CD14-positive monocyte (primary cell): ENCODE measurements around the gene POPDC2. TPM values are rescaled to one million over a fixed set of nuclear protein-coding genes. Genes with fewer than 3 reads are reported as not detected.

Experiments used
- DNase-seq, 3 donors: peaks; one replicate each; pipeline ENCODE4 v3.0.0-alpha.2; 2011 to 2022
- H2AFZ ChIP-seq: 2 replicates; pipeline ENCODE4 v1.6.0; 2012; ENCODE audit warnings: mild to moderate bottlenecking, low read depth, low read length, inconsistent platforms; ENCODE audit not compliant: insufficient read depth, poor library complexity, severe bottlenecking
- H3K27ac ChIP-seq, 2 donors: 1 replicate in 1 of 2; 2 replicates in 1 of 2; pipeline ENCODE4 v1.5.1; 2012 to 2013; ENCODE audit warnings: low read length in 2 of 2, control low read depth in 1 of 2, inconsistent platforms in 1 of 2, low read depth in 1 of 2, mild to moderate bottlenecking in 1 of 2
- H3K27me3 ChIP-seq, 2 donors: one replicate each; pipeline versions ENCODE4 v1.6.0 to v1.6.1; 2011 to 2013; ENCODE audit warnings: low read length in 2 of 2; ENCODE audit not compliant: control insufficient read depth in 2 of 2, insufficient read depth in 2 of 2
- H3K36me3 ChIP-seq, 2 donors: replicated peaks in 1 of 2; 1 replicate in 1 of 2; 2 replicates in 1 of 2; pipeline versions ENCODE4 v1.5.1 to v1.6.1; 2012 to 2013; ENCODE audit warnings: low read length in 2 of 2, control low read depth in 1 of 2, inconsistent platforms in 1 of 2, mild to moderate bottlenecking in 1 of 2; ENCODE audit not compliant: insufficient read depth in 2 of 2, control insufficient read depth in 1 of 2
- H3K4me1 ChIP-seq, 2 donors: 1 replicate in 1 of 2; 2 replicates in 1 of 2; pipeline versions ENCODE4 v1.5.1 to v1.6.1; 2012 to 2013; ENCODE audit warnings: low read length in 2 of 2, control low read depth in 1 of 2, inconsistent platforms in 1 of 2, mild to moderate bottlenecking in 1 of 2, moderate library complexity in 1 of 2; ENCODE audit not compliant: insufficient read depth in 2 of 2, control insufficient read depth in 1 of 2
- H3K4me2 ChIP-seq: replicated peaks from 2 replicates; pipeline ENCODE3; 2012; ENCODE audit warnings: low read length, moderate library complexity, mild to moderate bottlenecking; ENCODE audit not compliant: poor library complexity, severe bottlenecking; ENCODE audit errors: extremely low read depth
- H3K4me3 ChIP-seq, 3 experiments: fragments of 200-600 bp in 1 of 3; sonication (generic) in 1 of 3; replicated peaks in 1 of 3; 1 replicate in 2 of 3; 2 replicates in 1 of 3; pipeline ENCODE4 v1.5.1; 2011 to 2013; ENCODE audit warnings: low read length in 3 of 3, mild to moderate bottlenecking in 3 of 3, control low read depth in 2 of 3, low read depth in 2 of 3, inconsistent platforms in 1 of 3, moderate library complexity in 1 of 3
- H3K79me2 ChIP-seq: 2 replicates; pipeline ENCODE4 v1.6.0; 2012; ENCODE audit warnings: mild to moderate bottlenecking, control low read depth, inconsistent platforms, low read length, moderate library complexity; ENCODE audit not compliant: insufficient read depth
- H3K9ac ChIP-seq: 2 replicates; pipeline ENCODE4 v1.6.0; 2017; ENCODE audit warnings: low read length, mild to moderate bottlenecking; ENCODE audit not compliant: insufficient read depth, poor library complexity, severe bottlenecking
- H3K9me3 ChIP-seq, 2 donors: replicated peaks in 1 of 2; 1 replicate in 1 of 2; 2 replicates in 1 of 2; pipeline versions ENCODE4 v1.5.1 to v1.6.1; 2012 to 2013; ENCODE audit warnings: low read length in 2 of 2, control low read depth in 1 of 2; ENCODE audit not compliant: control insufficient read depth in 1 of 2, insufficient read depth in 1 of 2
- H4K20me1 ChIP-seq: 2 replicates; pipeline ENCODE4 v1.6.0; 2012; ENCODE audit warnings: mild to moderate bottlenecking, low read length, control low read depth, moderate library complexity; ENCODE audit not compliant: insufficient read depth
- H3K27ac Mint-ChIP-seq, 7 donors: one replicate each; pipeline ENCODE4 v1.8.0; 2020; ENCODE audit warnings: mild to moderate bottlenecking in 7 of 7, mixed read lengths in 7 of 7, moderate library complexity in 6 of 7, inconsistent platforms in 2 of 7
- H3K27me3 Mint-ChIP-seq, 3 donors: one replicate each; pipeline ENCODE4 v1.8.0; 2021 to 2022; ENCODE audit warnings: low read depth in 3 of 3, mild to moderate bottlenecking in 3 of 3, mixed read lengths in 3 of 3, moderate library complexity in 3 of 3, inconsistent platforms in 1 of 3
- H3K36me3 Mint-ChIP-seq, 2 donors: one replicate each; pipeline ENCODE4 v1.8.0; 2020; ENCODE audit warnings: mixed read lengths in 2 of 2, inconsistent platforms in 1 of 2, mild to moderate bottlenecking in 1 of 2
- H3K4me1 Mint-ChIP-seq: one replicate; pipeline ENCODE4 v1.8.0; 2020; ENCODE audit warnings: mild to moderate bottlenecking, mixed read lengths
- H3K4me3 Mint-ChIP-seq, 2 donors: one replicate each; pipeline ENCODE4 v1.8.0; 2020; ENCODE audit warnings: mild to moderate bottlenecking in 2 of 2, mixed read lengths in 2 of 2, moderate library complexity in 1 of 2
- H3K9me3 Mint-ChIP-seq, 7 donors: one replicate each; pipeline ENCODE4 v1.8.0; 2020 to 2022; ENCODE audit warnings: mixed read lengths in 7 of 7, mild to moderate bottlenecking in 6 of 7, moderate library complexity in 6 of 7, inconsistent platforms in 2 of 7
- WGBS: methylation state at CpG from one replicate; pipeline ENCODE4 v1.1.5; 2013; ENCODE audit warnings: missing lambda C conversion rate; ENCODE audit not compliant: insufficient coverage; 5-methylcytosine and 5-hydroxymethylcytosine counted together
- intact Hi-C, 2 donors: fragments of 100-400 bp; cut with micrococcal nuclease; formaldehyde crosslinking; loops; one replicate each; pipeline versions ENCODE4 v1.15.0 to v1.15.1; 2023
- polyA plus RNA-seq, 3 donors: library from polyadenylated mRNA; depleted of rRNA in 1 of 3; unstranded in 2 of 3; stranded (reverse) in 1 of 3; fragments of 300-500 nt in 2 of 3; fragments of >200 nt in 1 of 3; fragmentation: Illumina TruSeq in 2 of 3; gene quantifications; 1 replicate in 2 of 3; 2 replicates in 1 of 3; pipeline ENCODE4 v1.2.3, GENCODE V29; 2012 to 2021
- TF ChIP-seq, protein P1 (sequence below): fragments of 200-600 bp; IDR thresholded peaks from one replicate; pipeline ENCODE4 v1.8.0; 2022; ENCODE audit warnings: antibody characterized with exemption, mild to moderate bottlenecking

POPDC2 gene
- polyA plus RNA-seq, 3 donors: 0.58 to 6.7 (median 0.63) TPM

DNA sequence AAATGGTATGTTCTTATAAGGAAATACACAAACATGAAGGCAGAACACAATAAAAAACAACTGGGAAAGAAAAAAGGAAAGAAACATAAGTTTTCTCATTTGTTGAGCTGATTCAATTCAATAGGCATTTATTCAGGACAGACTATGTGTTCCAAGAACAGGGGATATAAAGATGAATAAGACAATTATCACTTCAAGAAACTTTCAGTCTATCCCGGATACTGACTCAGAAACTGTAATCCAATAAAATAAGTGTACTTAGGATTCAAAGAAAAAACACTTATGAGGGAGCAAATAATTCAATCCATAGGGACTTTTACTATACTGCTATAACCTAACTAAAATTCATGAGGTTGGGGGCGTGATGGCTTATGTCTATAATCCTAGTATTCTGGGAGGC is 3.5 kb upstream of the POPDC2 start:
- intact Hi-C loops: no loop called here
- H3K36me3 Mint-ChIP-seq: peaks cover 16 to 27% of the 10 kb centered on the region in 2 donors

DNA sequence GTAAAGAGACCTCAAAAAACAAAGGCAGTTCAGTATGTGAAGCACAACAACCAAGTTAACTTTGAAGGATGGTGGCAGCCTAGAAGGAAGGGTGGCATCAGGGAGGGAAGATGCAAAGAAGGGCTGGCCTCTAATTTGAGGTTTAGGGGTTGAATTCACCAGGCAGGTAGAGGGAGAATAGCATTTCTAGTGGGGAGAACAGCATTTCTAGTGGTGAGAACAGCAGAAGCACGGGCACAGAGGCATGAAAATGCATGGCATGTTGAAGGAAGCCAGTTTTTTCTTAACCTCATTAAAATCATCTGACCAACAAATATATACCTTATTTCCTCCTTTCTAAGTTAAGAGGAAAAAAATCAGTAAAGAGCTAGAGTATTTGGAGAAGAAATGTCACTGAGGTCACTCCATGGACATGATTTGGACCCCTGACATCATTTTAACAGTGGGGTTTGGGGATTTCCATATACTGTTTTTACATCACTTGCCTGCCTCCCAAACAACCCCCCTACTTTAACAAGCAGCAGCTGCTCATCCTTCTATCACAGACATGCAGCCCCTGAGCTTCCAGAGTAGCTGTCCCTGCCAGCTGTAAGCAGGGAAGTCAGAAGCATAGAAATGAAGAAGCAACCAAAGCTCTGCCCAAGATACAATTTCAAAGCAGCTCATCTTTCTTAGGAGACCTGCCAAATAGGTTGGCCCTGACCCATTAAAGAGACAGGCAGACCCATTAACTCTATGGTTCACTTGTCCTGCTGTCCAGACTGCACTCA is 2.4 kb upstream of the POPDC2 start:
- Mint-ChIP-seq H3K36me3 (peaks cover 13 to 18% of the 10 kb centered on the region in 2 donors), H3K4me1 (peaks cover 27% of the 10 kb centered on the region), H3K9me3 (no peaks in the 10 kb centered on the region), H3K27ac (peak overlapping the region in 1 of 7 donors; percentile 30), H3K4me3 (no peak overlapping the region), H3K27me3 (peaks cover 0 to 4% (median 0%) of the 10 kb centered on the region in 3 donors)
- peaks cover 6 to 13% of the 10 kb centered on the region in 2 donors for H3K36me3 ChIP-seq
- no peaks in the 10 kb centered on the region for H3K9me3 ChIP-seq
- H3K4me2 ChIP-seq: no peak overlapping the region
- no peaks in the 10 kb centered on the region for H4K20me1 ChIP-seq
- WGBS: no CpG with 5 or more reads among the region's 1 CpG
- H3K9ac ChIP-seq: no peak overlapping the region
- intact Hi-C loops: no loop called here
- H3K79me2 ChIP-seq: no peaks in the 10 kb centered on the region
- H3K4me3 ChIP-seq: no peak overlapping the region
- TF ChIP-seq, protein P1, sequence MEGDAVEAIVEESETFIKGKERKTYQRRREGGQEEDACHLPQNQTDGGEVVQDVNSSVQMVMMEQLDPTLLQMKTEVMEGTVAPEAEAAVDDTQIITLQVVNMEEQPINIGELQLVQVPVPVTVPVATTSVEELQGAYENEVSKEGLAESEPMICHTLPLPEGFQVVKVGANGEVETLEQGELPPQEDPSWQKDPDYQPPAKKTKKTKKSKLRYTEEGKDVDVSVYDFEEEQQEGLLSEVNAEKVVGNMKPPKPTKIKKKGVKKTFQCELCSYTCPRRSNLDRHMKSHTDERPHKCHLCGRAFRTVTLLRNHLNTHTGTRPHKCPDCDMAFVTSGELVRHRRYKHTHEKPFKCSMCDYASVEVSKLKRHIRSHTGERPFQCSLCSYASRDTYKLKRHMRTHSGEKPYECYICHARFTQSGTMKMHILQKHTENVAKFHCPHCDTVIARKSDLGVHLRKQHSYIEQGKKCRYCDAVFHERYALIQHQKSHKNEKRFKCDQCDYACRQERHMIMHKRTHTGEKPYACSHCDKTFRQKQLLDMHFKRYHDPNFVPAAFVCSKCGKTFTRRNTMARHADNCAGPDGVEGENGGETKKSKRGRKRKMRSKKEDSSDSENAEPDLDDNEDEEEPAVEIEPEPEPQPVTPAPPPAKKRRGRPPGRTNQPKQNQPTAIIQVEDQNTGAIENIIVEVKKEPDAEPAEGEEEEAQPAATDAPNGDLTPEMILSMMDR: no peak
- no peak overlapping the region for H2AFZ ChIP-seq
- no peak overlapping the region for H3K27ac ChIP-seq
- no peaks in the 10 kb centered on the region for H3K27me3 ChIP-seq
- H3K4me1 ChIP-seq: peaks cover 15 to 24% of the 10 kb centered on the region in 2 donors
- no peak for DNase-seq

More for the DNA sequence above, 3.5 kb upstream of the POPDC2 start:
- H3K9me3 Mint-ChIP-seq: no peaks in the 10 kb centered on the region
- Histone ChIP-seq H3K4me1 (peaks cover 9 to 19% of the 10 kb centered on the region in 2 donors), H3K79me2 (no peaks in the 10 kb centered on the region), H3K27ac (no peak overlapping the region), H4K20me1 (no peaks in the 10 kb centered on the region), H3K27me3 (no peaks in the 10 kb centered on the region), H3K4me2 (no peak overlapping the region), H3K9ac (no peak overlapping the region), H3K4me3 (no peak overlapping the region), H3K9me3 (no peaks in the 10 kb centered on the region), H3K36me3 (peaks cover 14 to 24% of the 10 kb centered on the region in 2 donors), H2AFZ (no peak overlapping the region)
- H3K4me1 Mint-ChIP-seq: peaks cover 18% of the 10 kb centered on the region
- DNase-seq: no peak
- TF ChIP-seq, protein P1: no peak
- H3K4me3 Mint-ChIP-seq: no peak overlapping the region
- peaks cover 0 to 4% (median 0%) of the 10 kb centered on the region in 3 donors for H3K27me3 Mint-ChIP-seq
- peak overlapping the region in 1 of 7 donors; percentile 68 for H3K27ac Mint-ChIP-seq
- WGBS: no CpG with 5 or more reads among the region's 2 CpGs
